ENCODE measurements around the gene C1QL4. TPM values are rescaled to one million over a fixed set of nuclear protein-coding genes. Genes with fewer than 3 reads are reported as not detected.
"Not testable (repeated sequence)": the region's sequence is repeated elsewhere in the genome, so short reads cannot be mapped to it uniquely, and the experiment has no call there.

Gene C1QL4
- not detected for total RNA-seq
- not detected for polyA plus RNA-seq
- long read RNA-seq, donor 1, result 0 reads
- long read RNA-seq, donor 2, result 0 reads
- long read RNA-seq, donor 3, result 0 reads
- long read RNA-seq, donor 4, result 0 reads
- long read RNA-seq, donor 5, result 0 reads
- long read RNA-seq, donor 6, result 0 reads
- long read RNA-seq, donor 7, result 0 reads
- long read RNA-seq, donor 8, result 0 reads
- long read RNA-seq, donor 9, result 0 reads
- long read RNA-seq, donor 10, result 0 reads

GRCh38 chr12:49336645-49337584 is at the start of gene C1QL4:
TSS of gene C1QL4 (minus strand) at chr12:49337188. CDS start at chr12:49336477, 711 bp downstream.
- TF ChIP-seq CTCF (IDR thresholded peaks at IDR 0.05), result peak in 5 of 7 experiments; percentile 58 to 99 (median 98)
- TF ChIP-seq POLR2AphosphoS5 (IDR thresholded peaks at IDR 0.05), result no peak
- peak; percentile 85 to 94 for DNase-seq
- Histone ChIP-seq H3K27me3 (peaks cover 12 to 97% (median 51%) of the 10 kb centered on the region in 3 donors), H3K9me3 (no peaks in the 10 kb centered on the region), H3K27ac (no peak within 1 kb of the TSS), H3K4me3 (peak within 1 kb of the TSS; percentile 39 to 55 (median 40)), H3K4me1 (peaks cover 12 to 35% (median 21%) of the 10 kb centered on the region in 4 donors), H3K36me3 (no peaks in the 10 kb centered on the region)
- WGBS, 5 donors, result 1 to 3% (median 2%) methylated on average over 38 to 65 of the region's 65 CpGs
- intact Hi-C loops (cut with DNase I; ENCODE audit: low total_unique reads), result loop anchor here (5.0 kb wide), 1 partner anchor 50 kb away; no protein-coding TSS in a partner anchor

GRCh38 chr12:49380184-49380583 is 43.2 kb upstream of the C1QL4 start:
- H3K27ac ChIP-seq; H3K4me3 ChIP-seq; H3K27me3 ChIP-seq; intact Hi-C loops (cut with DNase I; ENCODE audit: low total_unique reads); H3K9me3 ChIP-seq; DNase-seq; H3K4me1 ChIP-seq; H3K36me3 ChIP-seq: not testable (repeated sequence)
- 89 to 94% (median 93%) methylated on average over 9 of the region's 9 CpGs for WGBS, 5 donors

GRCh38 chr12:49377386-49377785 is 40.4 kb upstream of the C1QL4 start:
- intact Hi-C loops (cut with DNase I; ENCODE audit: low total_unique reads), result no loop called here
- H3K9me3 ChIP-seq, result no peaks in the 10 kb centered on the region
- no peak overlapping the region for H3K4me3 ChIP-seq
- WGBS, 5 donors, result 42 to 82% (median 68%) methylated on average over 2 of the region's 2 CpGs
- H3K4me1 ChIP-seq, result no peaks in the 10 kb centered on the region
- no peak overlapping the region for H3K27ac ChIP-seq
- DNase-seq, result no peak
- TF ChIP-seq POLR2A (IDR thresholded peaks at IDR 0.05) (no peak), POLR2AphosphoS5 (IDR thresholded peaks at IDR 0.05) (no peak), EP300 (IDR thresholded peaks at IDR 0.05) (no peak), CTCF (IDR thresholded peaks at IDR 0.05) (no peak)
- no peaks in the 10 kb centered on the region for H3K27me3 ChIP-seq
- peaks cover 0 to 11% (median 5%) of the 10 kb centered on the region in 4 donors for H3K36me3 ChIP-seq

GRCh38 chr12:49375406-49375805 is 38.4 kb upstream of the C1QL4 start:
- no peak overlapping the region for H3K4me3 ChIP-seq
- H3K36me3 ChIP-seq, result peaks cover 0 to 11% (median 5%) of the 10 kb centered on the region in 4 donors
- DNase-seq, result no peak
- peaks cover 0 to under 1% (median 0%) of the 10 kb centered on the region in 4 donors for H3K4me1 ChIP-seq
- 79 to 95% (median 81%) methylated on average over 1 of the region's 1 CpG for WGBS, 5 donors
- no peaks in the 10 kb centered on the region for H3K9me3 ChIP-seq
- intact Hi-C loops (cut with DNase I; ENCODE audit: low total_unique reads), result no loop called here
- TF ChIP-seq CTCF (IDR thresholded peaks at IDR 0.05), result no peak
- TF ChIP-seq POLR2A (IDR thresholded peaks at IDR 0.05), result no peak
- TF ChIP-seq EP300 (IDR thresholded peaks at IDR 0.05), result no peak
- TF ChIP-seq POLR2AphosphoS5 (IDR thresholded peaks at IDR 0.05), result no peak
- H3K27ac ChIP-seq, result no peak overlapping the region
- H3K27me3 ChIP-seq, result no peaks in the 10 kb centered on the region
